Ovary (tissue), 9 donors: ENCODE results near the gene KRT75. TPM values are rescaled to one million over a fixed set of nuclear protein-coding genes. Genes with fewer than 3 reads are reported as not detected.

Source experiments
- DNase-seq, 5 donors: peaks; one replicate each; pipeline ENCODE4 v3.0.0-alpha.2; 2019 to 2020
- H3K27ac ChIP-seq, 2 donors: fragments of 200-600 bp; one replicate each; pipeline versions ENCODE4 v1.5.1 to v1.8.0; 2019 to 2022
- H3K27me3 ChIP-seq: fragments of 200-600 bp; one replicate; pipeline ENCODE4 v1.8.0; 2022
- H3K36me3 ChIP-seq: fragments of 200-600 bp; sonication (generic); one replicate; pipeline ENCODE4 v1.5.1; 2019
- H3K4me1 ChIP-seq: one replicate; pipeline ENCODE4 v1.8.1; 2013; ENCODE audit warnings: mild to moderate bottlenecking, moderate library complexity; ENCODE audit not compliant: insufficient read depth
- H3K4me3 ChIP-seq: fragments of 200-600 bp; sonication (generic); one replicate; pipeline ENCODE4 v1.5.1; 2017
- H3K9me3 ChIP-seq, 2 donors: fragments of 200-600 bp in 1 of 2; sonication (generic) in 1 of 2; one replicate each; pipeline versions ENCODE4 v1.5.1 to v1.8.1; 2013 to 2019; ENCODE audit warnings: mild to moderate bottlenecking in 1 of 2, moderate library complexity in 1 of 2
- EP300 ChIP-seq: sonication (generic); formaldehyde crosslinking; IDR thresholded peaks from one replicate; pipeline ENCODE4 v1.6.1; 2017; ENCODE audit warnings: antibody characterized with exemption
- POLR2A ChIP-seq: fragments of 450-650 bp; IDR thresholded peaks from one replicate; pipeline ENCODE4 v1.6.1; 2017; ENCODE audit warnings: antibody characterized with exemption, mild to moderate bottlenecking, moderate library complexity
- WGBS, 3 donors: extraction: QIAGEN DNeasy Blood & Tissue Kit in 1 of 3; methylation state at CpG; one replicate each; pipeline versions ENCODE4 v1.1.5 to v1.1.7; 2013 to 2017; 5-methylcytosine and 5-hydroxymethylcytosine counted together
- intact Hi-C, 4 donors: fragments of 100-400 bp; cut with DNase I; formaldehyde crosslinking; loops; one replicate each; pipeline versions ENCODE4 v1.11.0 to v1.15.1; 2022 to 2023
- polyA plus RNA-seq, 2 donors: library from polyadenylated mRNA; stranded (reverse); fragments of 200-250 nt in 1 of 2; fragments of 350-450 nt in 1 of 2; fragmentation: Illumina TruSeq in 1 of 2; extraction: RNeasy Lipid Tissue Mini Kit (QIAGEN cat#74804) in 1 of 2; gene quantifications; one replicate each; pipeline ENCODE4 v1.2.3, GENCODE V29; 2013 to 2014
- total RNA-seq, 7 donors: library from RNA; depleted of rRNA in 2 of 7; stranded (reverse); fragments of >200 nt in 2 of 7; fragmentation: NEBNext Ultra II Directional in 3 of 7; extraction: Animal tissue kit (Norgen Biotek cat#: 25700) in 3 of 7; gene quantifications; one replicate each; pipeline versions ENCODE4 v1.1.0 to v1.2.4, GENCODE V29; 2016 to 2023
- TF ChIP-seq, protein P1 (sequence below), 3 donors: fragments of 450-650 bp in 2 of 3; fragments of 200-600 bp in 1 of 3; IDR thresholded peaks; one replicate each; pipeline versions ENCODE4 v1.5.1 to v1.8.0; 2016 to 2022; ENCODE audit warnings: antibody characterized with exemption in 3 of 3, mild to moderate bottlenecking in 1 of 3
- donor health status: DM: no; HTN: no; CAD: no; lungs with moderate emphysema.
- donor health status: DM: no; HTN: no; CAD: no.
- donor health status: Bipolar disorder and iron deficiency.
- donor health status: DM: yes; HTN: yes; CAD: no.
- donor health status: DM: no; HTN: no; CAD: no.
- donor health status: DM: yes; HTN: yes; CAD: no.

KRT75 gene
- total and polyA plus RNA-seq, 9 donors, result 0.08 TPM; not detected in 8

DNA sequence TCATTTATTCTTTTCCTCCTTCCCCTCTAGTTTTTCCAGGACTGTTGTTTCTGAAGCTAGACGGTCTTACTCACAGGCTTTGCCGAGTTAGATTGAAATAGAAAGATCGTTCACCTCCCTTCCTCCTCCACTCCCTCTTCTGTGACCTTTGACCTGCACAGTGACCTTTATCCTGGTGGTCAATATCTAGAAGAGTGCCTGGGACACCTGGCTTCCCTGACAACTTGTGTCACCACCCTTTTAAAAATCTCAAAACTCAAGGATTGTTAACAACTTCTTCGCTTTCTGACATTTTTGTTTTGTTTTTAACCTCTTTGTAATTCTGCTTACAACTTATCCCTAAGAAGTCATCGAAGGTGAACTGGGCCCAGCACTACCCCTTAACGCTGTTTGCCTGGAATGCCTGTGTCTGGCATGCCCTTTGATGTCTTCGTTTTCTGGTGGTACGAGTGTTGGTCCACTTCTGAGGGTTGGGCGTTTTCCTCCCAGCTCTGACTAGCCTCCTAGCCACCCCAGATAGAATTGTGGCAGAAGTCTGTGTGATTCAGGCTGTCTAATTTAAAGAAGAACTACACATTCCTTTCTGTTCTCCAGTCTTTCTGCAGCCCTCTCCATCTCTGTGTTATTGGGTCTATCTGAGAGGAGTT, 2.8 kb upstream of the KRT75 start:
- DNase-seq, result no peak
- intact Hi-C loops, result no loop called here
- 53 to 65% (median 62%) methylated on average over 9 of the region's 9 CpGs for WGBS, 3 donors

DNA sequence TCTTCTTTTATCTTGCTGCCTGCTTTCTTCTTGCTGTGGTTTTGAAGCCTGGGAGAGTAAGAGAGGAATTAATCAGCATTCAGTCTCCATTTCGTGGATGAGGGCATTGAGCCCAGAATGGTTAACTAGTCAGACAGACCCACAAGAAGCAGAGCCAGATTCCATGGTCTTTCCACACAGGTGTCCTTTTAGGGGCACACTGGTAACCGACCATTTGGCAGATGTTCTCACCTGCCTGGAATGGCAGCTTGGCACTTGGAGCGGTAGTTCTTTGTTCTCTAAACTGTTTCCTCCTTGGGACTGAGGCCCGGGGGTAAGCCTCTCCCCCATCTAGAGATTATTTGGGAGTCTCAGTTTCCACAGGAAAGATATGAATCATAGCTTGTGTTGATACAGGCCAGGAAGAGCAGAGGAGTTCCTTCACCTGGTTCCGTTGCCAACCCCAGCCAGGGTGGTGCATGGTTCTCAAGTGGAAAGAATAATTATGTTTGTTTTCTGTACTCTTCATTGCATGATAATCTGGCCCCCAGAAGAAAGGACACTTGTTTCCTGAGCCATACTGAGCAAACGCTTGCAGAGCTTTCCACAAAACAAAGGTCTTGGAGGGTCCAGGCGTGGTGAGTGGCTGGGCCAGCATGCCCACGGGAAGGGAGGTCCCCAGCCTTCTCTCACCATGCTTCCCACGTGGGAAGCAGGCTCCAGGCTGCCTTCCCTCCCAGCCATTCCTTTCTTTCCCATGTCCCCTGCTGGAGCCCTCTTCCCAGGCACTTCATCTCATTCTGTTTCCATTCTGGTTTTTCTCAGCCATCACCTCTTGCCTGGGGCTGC, 2.0 kb upstream of the KRT75 start:
- no peaks in the 10 kb centered on the region for H3K27me3 ChIP-seq
- H3K36me3 ChIP-seq, result no peaks in the 10 kb centered on the region
- WGBS, 3 donors, result 50 to 61% (median 56%) methylated on average over 9 of the region's 9 CpGs
- no peak overlapping the region for H3K27ac ChIP-seq
- DNase-seq, result no peak
- H3K9me3 ChIP-seq, result no peaks in the 10 kb centered on the region
- no peaks in the 10 kb centered on the region for H3K4me1 ChIP-seq
- TF ChIP-seq EP300 (no peak), POLR2A (no peak)
- no peak overlapping the region for H3K4me3 ChIP-seq
- intact Hi-C loops, result no loop called here

More for the DNA sequence above, 2.8 kb upstream of the KRT75 start:
- no peaks in the 10 kb centered on the region for H3K9me3 ChIP-seq
- no peak overlapping the region for H3K27ac ChIP-seq
- TF ChIP-seq, protein P1, sequence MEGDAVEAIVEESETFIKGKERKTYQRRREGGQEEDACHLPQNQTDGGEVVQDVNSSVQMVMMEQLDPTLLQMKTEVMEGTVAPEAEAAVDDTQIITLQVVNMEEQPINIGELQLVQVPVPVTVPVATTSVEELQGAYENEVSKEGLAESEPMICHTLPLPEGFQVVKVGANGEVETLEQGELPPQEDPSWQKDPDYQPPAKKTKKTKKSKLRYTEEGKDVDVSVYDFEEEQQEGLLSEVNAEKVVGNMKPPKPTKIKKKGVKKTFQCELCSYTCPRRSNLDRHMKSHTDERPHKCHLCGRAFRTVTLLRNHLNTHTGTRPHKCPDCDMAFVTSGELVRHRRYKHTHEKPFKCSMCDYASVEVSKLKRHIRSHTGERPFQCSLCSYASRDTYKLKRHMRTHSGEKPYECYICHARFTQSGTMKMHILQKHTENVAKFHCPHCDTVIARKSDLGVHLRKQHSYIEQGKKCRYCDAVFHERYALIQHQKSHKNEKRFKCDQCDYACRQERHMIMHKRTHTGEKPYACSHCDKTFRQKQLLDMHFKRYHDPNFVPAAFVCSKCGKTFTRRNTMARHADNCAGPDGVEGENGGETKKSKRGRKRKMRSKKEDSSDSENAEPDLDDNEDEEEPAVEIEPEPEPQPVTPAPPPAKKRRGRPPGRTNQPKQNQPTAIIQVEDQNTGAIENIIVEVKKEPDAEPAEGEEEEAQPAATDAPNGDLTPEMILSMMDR (IDR thresholded peaks at IDR 0.05), result no peak
- no peak for TF ChIP-seq EP300
- TF ChIP-seq POLR2A, result no peak
- H3K4me3 ChIP-seq, result no peak overlapping the region
- H3K27me3 ChIP-seq, result no peaks in the 10 kb centered on the region
- no peaks in the 10 kb centered on the region for H3K36me3 ChIP-seq
- no peaks in the 10 kb centered on the region for H3K4me1 ChIP-seq

DNA sequence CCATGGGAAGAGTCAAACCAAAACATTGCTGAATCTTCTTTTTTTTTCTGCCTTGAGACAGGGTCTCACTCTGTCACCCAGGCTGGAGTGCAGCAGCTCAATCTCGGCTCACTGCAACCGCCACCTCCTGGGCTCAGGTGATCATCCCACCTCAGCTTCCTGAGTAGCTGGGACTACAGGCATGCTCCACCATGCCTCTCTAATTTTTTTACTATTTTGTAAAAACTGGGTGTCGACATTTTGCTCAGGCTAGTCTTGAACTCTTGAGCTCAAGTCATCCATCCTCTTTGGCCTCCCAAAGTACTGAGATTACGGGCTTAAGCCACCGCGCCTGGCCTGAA, 1.5 kb upstream of the KRT75 start:
- H3K9me3 ChIP-seq, result no peaks in the 10 kb centered on the region
- TF ChIP-seq, protein P1 (IDR thresholded peaks at IDR 0.05), result no peak
- no peak for TF ChIP-seq POLR2A
- no peak for TF ChIP-seq EP300
- WGBS, 3 donors, result 84 to 89% (median 86%) methylated on average over 6 of the region's 6 CpGs
- H3K27me3 ChIP-seq, result no peaks in the 10 kb centered on the region
- no peaks in the 10 kb centered on the region for H3K4me1 ChIP-seq
- no peak overlapping the region for H3K27ac ChIP-seq
- no peak overlapping the region for H3K4me3 ChIP-seq
- DNase-seq, result no peak
- H3K36me3 ChIP-seq, result no peaks in the 10 kb centered on the region
- intact Hi-C loops, result no loop called here

DNA sequence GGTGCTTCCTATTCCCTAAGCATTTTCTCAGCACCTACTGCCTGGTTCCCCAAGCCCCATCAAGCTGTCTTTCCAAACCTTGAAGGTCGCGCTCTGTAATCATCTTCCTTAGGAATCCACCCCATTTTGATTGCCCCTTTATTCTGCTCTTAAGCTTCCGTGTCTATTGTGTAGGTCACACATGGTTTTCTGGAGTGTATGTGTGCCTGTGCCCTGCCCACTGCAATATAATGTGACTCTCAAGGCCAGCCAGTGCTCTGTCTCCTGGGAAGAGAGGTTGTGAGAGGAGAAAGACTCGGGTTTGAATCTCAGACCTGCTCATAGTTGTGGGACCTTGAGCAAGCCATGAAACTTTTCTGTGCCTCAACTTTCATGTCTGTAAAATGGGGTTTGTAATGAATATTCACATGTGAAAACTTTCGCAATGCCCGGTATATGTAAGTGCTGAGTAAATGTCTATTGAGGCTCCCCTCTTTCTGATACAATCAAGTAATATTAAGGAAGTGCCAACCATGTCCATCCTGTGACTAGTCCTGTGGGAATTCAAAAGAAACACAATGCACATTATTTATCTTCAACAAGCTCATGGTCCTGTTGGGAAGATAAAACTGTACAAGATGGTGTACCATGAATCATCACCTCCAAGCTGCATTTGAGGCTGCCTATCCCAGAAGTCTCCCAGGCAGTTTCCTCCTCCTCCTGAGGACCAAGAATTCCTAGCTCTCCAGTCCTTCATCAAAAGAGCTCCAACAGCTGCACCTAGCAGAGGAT, 774 bp upstream of the KRT75 start:
- Histone ChIP-seq H3K36me3 (no peaks in the 10 kb centered on the region), H3K4me3 (no peak overlapping the region), H3K27ac (no peak overlapping the region), H3K27me3 (no peaks in the 10 kb centered on the region), H3K9me3 (no peaks in the 10 kb centered on the region), H3K4me1 (no peaks in the 10 kb centered on the region)
- 86 to 94% (median 88%) methylated on average over 6 of the region's 6 CpGs for WGBS, 3 donors
- intact Hi-C loops, result no loop called here
- TF ChIP-seq EP300 (no peak), POLR2A (no peak)
- TF ChIP-seq, protein P1 (IDR thresholded peaks at IDR 0.05), result no peak
- DNase-seq, result no peak
